GM15510 (cell line): ENCODE results near the gene DHX35.

Experiments used
- POLR2A ChIP-seq: IDR thresholded peaks from 3 replicates; pipeline ENCODE4 v1.6.1; 2011; ENCODE audit warnings: borderline replicate concordance; ENCODE audit not compliant: insufficient read length; ENCODE audit errors: extremely low read depth

Gene DHX35

GRCh38 chr20:38932457-38933120 lies 29.6 kb upstream of the DHX35 start:
- TF ChIP-seq POLR2A, result no peak

- no peak for TF ChIP-seq POLR2A
These were observed 27.6 kb upstream of the DHX35 start for GRCh38 chr20:38934530-38934929.

GRCh38 chr20:38935285-38935684 lies 26.9 kb upstream of the DHX35 start:
- TF ChIP-seq POLR2A, result no peak

GRCh38 chr20:38935967-38936407 lies 26.2 kb upstream of the DHX35 start:
- TF ChIP-seq POLR2A, result no peak

GRCh38 chr20:38937000-38937399 lies 25.1 kb upstream of the DHX35 start:
- TF ChIP-seq POLR2A, result no peak

GRCh38 chr20:38937978-38938473 lies 24.1 kb upstream of the DHX35 start:
- no peak for TF ChIP-seq POLR2A

GRCh38 chr20:38939686-38940085 lies 22.5 kb upstream of the DHX35 start:
- no peak for TF ChIP-seq POLR2A

- TF ChIP-seq POLR2A, result no peak
These were observed 21.5 kb upstream of the DHX35 start for GRCh38 chr20:38940644-38941043.

GRCh38 chr20:38941726-38942389 lies 20.3 kb upstream of the DHX35 start:
- TF ChIP-seq POLR2A, result no peak

- TF ChIP-seq POLR2A, result no peak
These were observed 17.1 kb upstream of the DHX35 start for GRCh38 chr20:38945012-38945411.

- TF ChIP-seq POLR2A, result no peak
These were observed 15.3 kb upstream of the DHX35 start for GRCh38 chr20:38946836-38947235.

GRCh38 chr20:38947931-38948362 lies 14.2 kb upstream of the DHX35 start:
- no peak for TF ChIP-seq POLR2A

- TF ChIP-seq POLR2A, result no peak
These were observed 11.9 kb upstream of the DHX35 start for GRCh38 chr20:38950254-38950653.

GRCh38 chr20:38951611-38952010 lies 10.5 kb upstream of the DHX35 start:
- no peak for TF ChIP-seq POLR2A

GRCh38 chr20:38952153-38952552 lies 10.0 kb upstream of the DHX35 start:
- no peak for TF ChIP-seq POLR2A
